ENCODE data around the gene NLGN1.

NLGN1 gene

DNA sequence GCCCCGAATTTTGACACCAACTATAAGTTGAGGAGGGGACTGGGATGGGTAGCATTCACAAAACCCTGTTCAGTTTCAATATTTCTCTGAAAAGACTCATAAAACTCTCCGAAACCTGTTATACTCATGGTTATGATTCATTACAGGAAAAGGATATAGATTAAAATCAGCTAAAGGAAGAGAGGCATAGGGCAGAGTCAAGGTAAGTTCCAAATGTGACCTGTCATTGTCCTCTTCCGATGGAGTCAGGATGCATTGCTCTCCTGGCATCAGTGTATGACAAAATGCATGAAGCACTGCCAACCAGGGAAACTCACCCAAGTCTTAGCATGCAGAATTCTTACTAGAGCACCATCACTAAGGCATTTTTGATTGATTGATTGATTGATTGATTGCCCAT lies 936.6 kb downstream of the NLGN1 start:
- Histone ChIP-seq H3K4me1 (ENCODE audit: control insufficient read depth, insufficient read depth, low read length) (no peaks in the 10 kb centered on the region), H3K9me3 (ENCODE audit: control insufficient read depth, insufficient read depth, low read length) (no peaks in the 10 kb centered on the region), H3K27ac (ENCODE audit: low read length) (no peak overlapping the region), H3K36me3 (ENCODE audit: control insufficient read depth, insufficient read depth, low read length) (no peaks in the 10 kb centered on the region), H3K4me3 (ENCODE audit: low read length) (no peak overlapping the region), H3K27me3 (ENCODE audit: control insufficient read depth, insufficient read depth, low read length) (no peaks in the 10 kb centered on the region)
- DNase-seq (ENCODE audit: low read depth, low spot score), result no peak
- WGBS (ENCODE audit: insufficient coverage, insufficient read length), result no CpG with 5 or more reads among the region's 3 CpGs

DNA sequence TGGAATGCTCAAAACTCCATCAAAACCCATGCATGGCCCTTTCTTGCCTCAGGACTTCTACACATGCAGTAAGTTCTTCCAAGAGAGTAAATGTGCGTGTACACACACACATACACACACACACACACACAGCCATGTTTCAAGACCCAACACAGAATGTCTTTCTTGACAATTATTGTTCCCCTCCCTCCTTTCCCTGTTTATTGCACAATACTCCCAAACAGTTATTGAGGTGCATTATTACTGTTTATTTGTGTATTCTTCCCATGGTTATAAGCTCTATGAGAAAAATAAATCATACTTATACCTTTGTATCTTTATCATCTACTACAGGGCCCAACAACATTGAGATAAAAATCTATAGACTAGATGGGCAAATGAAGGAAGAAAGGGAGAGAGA lies 937.8 kb downstream of the NLGN1 start:
- Histone ChIP-seq H3K4me1 (ENCODE audit: control insufficient read depth, insufficient read depth, low read length) (no peaks in the 10 kb centered on the region), H3K27me3 (ENCODE audit: control insufficient read depth, insufficient read depth, low read length) (no peaks in the 10 kb centered on the region), H3K36me3 (ENCODE audit: control insufficient read depth, insufficient read depth, low read length) (no peaks in the 10 kb centered on the region), H3K9me3 (ENCODE audit: control insufficient read depth, insufficient read depth, low read length) (no peaks in the 10 kb centered on the region), H3K4me3 (ENCODE audit: low read length) (no peak overlapping the region), H3K27ac (ENCODE audit: low read length) (no peak overlapping the region)
- DNase-seq (ENCODE audit: low read depth, low spot score), result no peak
- no CpG with 5 or more reads among the region's 1 CpG for WGBS (ENCODE audit: insufficient coverage, insufficient read length)

DNA sequence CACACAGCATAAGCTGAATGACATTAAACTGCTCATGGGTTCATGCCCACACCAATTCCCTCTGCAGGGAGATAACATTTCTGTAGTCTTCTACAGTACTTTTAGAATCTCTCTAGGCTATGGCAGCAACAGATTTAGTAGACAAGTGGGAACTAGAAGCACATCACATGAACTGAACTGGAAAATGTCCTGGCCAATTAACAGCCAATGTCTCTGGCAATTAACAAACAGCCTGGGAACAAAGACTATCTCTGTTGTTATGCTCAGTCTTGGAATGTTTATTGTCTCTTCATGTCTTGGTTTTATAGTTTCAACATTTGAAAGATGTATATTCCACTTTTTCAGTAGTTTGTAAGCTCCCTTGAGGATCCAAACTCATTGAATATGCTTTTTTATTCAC lies 938.4 kb downstream of the NLGN1 start:
- Histone ChIP-seq H3K4me3 (ENCODE audit: low read length) (no peak overlapping the region), H3K36me3 (ENCODE audit: control insufficient read depth, insufficient read depth, low read length) (no peaks in the 10 kb centered on the region), H3K9me3 (ENCODE audit: control insufficient read depth, insufficient read depth, low read length) (no peaks in the 10 kb centered on the region), H3K27me3 (ENCODE audit: control insufficient read depth, insufficient read depth, low read length) (no peaks in the 10 kb centered on the region), H3K4me1 (ENCODE audit: control insufficient read depth, insufficient read depth, low read length) (no peaks in the 10 kb centered on the region), H3K27ac (ENCODE audit: low read length) (no peak overlapping the region)
- no peak for DNase-seq (ENCODE audit: low read depth, low spot score)
